Adrenal gland (tissue), 5 donors: ENCODE data around the gene DGLUCY.

Source experiments
- POLR2A ChIP-seq, 2 donors: fragments of 450-650 bp; IDR thresholded peaks; one replicate each; pipeline ENCODE4 v1.6.1; 2017; ENCODE audit warnings: antibody characterized with exemption in 2 of 2, mild to moderate bottlenecking in 2 of 2, moderate library complexity in 1 of 2
- TF ChIP-seq, protein P1 (sequence below), 6 experiments: fragments of 450-650 bp in 4 of 6; fragments of 200-600 bp in 2 of 6; sonication (generic) in 1 of 6; IDR thresholded peaks; 1 replicate in 5 of 6; 2 replicates in 1 of 6; pipeline versions ENCODE4 v1.5.1 to v1.8.0; 2016 to 2021; ENCODE audit warnings: antibody characterized with exemption in 6 of 6, mild to moderate bottlenecking in 2 of 6, moderate library complexity in 1 of 6
- donor health status: DM: no; HTN: no; CAD: no.

DNA sequence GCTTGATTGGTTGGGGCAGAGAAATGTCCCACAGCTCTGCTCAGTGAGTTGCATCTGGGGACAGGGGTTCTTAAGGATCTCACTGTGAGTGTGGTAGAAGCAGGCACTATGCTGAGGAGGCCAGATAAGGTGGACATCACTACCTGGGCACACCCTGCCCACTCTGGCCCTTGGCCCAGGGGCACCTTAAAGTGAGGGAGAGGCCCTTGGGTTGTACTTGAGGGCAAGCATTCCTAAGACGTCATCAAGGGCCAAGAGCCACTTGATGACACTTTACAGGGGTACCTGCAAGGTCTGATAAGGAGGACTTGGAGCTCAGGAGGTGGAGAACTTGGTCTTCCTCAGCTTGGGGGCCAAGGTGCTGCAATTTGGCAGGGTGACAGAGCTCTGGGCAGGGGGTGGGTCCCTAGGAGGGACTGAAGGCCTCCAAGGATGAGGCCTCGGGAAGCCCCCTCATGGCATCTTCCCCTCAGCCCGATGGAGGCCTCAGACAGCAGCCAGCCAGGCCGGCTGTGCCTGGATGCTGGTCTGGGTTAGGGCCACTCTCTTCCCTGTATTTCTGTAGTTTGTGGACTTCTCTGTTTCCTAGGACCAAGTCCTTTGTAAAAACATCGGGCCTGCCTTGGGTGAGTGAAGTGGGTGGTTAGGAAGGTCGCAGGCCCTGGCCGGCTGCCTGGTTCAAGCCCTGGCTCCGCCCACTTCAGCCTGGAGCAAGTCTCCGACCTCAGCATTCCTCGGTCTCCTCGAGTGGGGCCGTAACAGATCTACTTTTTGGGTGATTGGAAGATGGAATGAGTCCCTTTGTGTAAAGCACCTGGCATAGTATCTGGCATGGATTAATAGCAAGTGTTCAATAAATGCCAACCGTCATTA lies 105.9 kb downstream of the DGLUCY start:
- TF ChIP-seq POLR2A (IDR thresholded peaks at IDR 0.05) = no peak
- TF ChIP-seq, protein P1, sequence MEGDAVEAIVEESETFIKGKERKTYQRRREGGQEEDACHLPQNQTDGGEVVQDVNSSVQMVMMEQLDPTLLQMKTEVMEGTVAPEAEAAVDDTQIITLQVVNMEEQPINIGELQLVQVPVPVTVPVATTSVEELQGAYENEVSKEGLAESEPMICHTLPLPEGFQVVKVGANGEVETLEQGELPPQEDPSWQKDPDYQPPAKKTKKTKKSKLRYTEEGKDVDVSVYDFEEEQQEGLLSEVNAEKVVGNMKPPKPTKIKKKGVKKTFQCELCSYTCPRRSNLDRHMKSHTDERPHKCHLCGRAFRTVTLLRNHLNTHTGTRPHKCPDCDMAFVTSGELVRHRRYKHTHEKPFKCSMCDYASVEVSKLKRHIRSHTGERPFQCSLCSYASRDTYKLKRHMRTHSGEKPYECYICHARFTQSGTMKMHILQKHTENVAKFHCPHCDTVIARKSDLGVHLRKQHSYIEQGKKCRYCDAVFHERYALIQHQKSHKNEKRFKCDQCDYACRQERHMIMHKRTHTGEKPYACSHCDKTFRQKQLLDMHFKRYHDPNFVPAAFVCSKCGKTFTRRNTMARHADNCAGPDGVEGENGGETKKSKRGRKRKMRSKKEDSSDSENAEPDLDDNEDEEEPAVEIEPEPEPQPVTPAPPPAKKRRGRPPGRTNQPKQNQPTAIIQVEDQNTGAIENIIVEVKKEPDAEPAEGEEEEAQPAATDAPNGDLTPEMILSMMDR (IDR thresholded peaks at IDR 0.05) = no peak
